LoVo (cell line): Measurements from ENCODE around the gene COL5A1.

Experiments used
- DNase-seq: peaks from one replicate; pipeline ENCODE4 v3.0.0-alpha.2; 2016; ENCODE audit warnings: low spot score

Gene COL5A1

DNA sequence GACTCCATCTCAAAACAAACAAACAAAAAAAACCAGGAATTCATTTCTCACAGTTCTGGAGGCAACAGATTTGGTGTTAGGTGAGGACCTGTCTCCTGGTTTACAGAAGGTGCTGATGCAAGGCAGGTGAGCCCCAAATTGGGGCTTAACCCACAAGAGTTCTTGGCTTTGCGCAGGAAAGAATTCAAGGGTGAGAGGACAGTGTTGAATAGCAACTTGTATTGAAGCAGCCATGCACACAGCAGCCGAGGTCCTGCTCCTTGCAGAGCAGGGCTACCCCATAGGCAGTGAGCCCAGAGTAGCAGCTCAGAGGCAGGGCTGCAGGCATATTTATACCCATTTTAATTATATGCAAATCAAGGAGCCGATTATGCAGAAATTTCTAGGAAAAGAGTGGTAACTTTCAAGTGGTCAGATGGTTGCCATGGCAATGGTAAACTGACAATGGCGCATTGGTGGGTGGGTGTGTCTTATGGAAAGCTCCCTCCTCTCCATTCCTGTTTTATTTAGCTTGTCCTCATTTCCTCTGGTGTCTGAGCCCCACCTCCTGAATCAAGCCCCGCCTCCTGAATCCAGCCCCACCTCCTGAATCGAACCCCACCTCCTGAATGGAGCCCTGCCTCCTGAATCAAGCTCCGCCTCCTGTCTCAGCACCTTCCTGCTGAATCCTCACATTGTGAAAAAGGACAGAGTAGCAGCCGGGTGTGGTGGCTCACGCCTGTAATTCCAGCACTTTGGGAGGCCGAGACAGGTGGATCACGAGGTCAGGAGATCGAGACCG is 34.5 kb upstream of the COL5A1 start:
- DNase-seq, result no peak

DNA sequence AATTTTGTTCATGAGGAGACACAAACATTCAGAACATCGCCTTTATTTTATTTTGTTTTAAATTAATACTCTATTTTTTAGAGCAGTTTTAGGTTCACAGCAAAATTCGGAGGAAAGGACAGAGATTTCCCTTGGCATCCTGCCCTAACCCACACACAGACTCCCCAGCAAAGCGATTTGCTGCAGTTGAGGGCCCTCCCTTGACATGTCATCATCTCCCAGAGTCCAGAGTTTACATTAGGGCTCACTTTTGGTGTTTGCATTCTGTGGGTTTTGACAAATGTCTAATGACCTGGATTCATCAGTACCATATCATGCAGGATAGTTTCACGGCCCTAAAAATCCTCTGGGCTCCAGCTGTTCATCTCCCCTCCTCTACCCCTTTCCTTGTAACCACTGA is 33.6 kb upstream of the COL5A1 start:
- no peak for DNase-seq

DNA sequence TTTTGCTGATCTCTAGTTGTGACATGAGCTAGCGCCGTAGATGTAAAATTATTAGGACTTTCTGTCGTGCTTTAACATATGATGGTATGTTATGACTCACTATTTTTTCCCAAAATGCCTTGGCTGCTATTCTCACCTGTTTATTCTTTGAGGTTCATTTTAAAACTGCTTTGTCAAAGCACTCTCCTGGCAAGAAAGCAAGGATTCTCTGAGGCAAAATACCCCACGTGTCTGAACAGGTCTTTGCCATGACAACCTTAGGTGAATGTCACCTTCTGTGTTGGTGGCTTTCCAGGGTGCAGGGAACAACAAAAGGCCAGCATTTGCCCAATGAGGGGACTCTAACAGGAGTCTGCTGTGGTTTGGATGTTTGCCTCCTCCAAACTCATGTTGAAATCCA is 30.6 kb upstream of the COL5A1 start:
- DNase-seq, result no peak

DNA sequence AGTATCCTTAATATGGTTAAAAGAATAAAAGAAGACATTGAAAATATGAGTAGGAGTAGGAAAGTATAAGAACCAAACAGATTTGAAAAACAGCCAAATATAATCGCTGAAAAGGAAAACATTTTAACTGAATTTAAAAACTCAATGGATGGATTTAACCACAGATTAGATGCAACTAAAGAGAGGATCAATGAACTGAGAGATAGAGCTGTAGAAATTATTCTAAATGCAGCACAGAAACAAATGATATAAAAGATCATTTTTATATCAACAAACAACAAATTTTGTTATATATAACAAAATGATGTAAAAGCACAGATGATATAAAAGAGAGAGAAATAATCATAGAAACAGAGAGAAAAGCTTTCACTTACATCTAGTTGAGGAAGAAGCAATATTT is 29.3 kb upstream of the COL5A1 start:
- no peak for DNase-seq

DNA sequence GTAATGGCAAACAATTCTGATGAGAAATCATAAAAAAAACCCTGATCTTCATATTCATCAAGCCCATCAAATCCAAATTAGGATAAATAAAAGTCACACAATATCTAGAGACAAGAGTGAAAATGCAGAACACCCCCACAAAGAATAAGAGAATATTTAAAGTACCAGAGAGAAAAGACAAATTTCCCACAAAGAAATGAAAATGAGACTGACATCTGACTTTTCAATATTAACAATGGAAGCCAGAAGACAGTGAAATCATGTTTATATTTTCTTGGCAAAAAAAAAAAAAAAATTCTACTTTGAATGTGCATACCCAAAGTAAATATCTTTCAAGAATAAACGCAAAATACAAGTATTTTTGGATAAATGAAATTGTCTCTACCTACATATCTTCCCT is 28.9 kb upstream of the COL5A1 start:
- no peak for DNase-seq

DNA sequence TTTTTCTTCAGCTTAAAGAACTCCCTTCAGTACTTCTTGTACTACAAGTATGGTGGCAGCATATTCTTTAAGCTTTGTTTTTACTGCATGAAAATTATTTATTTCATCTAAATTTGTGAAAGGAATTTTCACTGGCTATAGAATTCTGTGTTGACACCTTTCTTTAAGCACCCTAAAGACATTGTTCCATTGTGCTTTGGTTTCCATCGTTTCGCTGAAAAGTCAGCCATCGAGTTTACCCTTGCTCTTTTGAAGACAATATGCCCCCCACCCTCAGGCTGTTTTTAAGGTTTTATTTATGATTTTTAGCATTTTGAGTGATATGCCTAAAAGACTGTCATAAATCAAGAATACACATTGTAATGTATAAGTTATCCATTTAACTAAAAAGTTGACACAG is 27.3 kb upstream of the COL5A1 start:
- no peak for DNase-seq

DNA sequence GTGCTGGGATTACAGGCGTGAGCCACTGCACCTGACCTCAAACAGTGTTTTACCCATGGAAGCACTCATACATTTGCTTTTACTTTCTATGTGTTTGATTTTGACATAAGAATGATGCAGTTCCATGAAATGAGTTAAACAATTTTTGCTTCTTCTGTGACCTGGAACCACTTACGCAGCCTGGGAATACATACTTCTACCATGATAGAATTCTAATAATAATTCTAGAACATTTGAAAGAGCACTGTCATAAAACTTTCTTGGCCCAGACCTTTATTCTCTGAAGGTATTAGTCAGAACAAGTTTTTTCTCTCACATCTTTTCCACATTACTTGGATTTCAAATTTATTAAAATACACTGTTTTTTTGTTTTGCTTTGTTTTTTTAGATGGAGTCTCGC is 25.3 kb upstream of the COL5A1 start:
- DNase-seq, result no peak

DNA sequence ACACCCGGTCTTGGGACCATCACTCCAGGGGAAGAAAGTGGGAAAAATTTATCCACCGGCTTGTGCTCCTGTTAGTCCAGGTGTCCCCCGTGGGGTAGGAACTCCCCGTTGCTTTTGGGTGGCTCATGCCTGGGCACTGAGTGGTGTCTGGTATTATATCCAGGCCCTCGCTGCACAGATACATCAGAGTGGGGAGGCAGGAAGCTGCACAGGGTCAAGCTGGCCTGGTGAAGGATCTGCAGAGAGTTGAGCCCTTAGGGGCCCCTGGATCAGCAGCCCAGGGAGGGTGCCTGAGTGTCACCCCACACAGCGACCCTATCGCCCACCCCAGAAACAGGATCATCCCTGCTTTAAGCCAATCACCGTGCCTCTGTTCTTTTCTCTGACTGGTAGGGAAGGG is 24.4 kb upstream of the COL5A1 start:
- no peak for DNase-seq

DNA sequence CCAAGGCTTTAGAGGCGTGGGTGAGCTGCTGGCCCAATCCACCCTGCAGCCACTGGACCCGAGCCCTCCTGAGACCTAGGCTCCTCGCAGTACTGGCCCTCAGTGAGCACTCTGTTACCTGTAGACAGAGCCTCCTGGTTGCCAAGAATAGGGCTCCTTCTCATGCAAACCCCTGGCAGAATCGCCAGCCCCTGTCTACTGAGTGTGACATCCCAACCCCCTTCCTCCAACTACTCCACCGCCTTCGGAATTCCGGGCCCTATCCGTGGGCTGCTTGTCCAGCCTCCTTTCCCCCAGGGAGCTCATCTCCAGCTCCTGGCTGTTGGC is 23.8 kb upstream of the COL5A1 start:
- no peak for DNase-seq

DNA sequence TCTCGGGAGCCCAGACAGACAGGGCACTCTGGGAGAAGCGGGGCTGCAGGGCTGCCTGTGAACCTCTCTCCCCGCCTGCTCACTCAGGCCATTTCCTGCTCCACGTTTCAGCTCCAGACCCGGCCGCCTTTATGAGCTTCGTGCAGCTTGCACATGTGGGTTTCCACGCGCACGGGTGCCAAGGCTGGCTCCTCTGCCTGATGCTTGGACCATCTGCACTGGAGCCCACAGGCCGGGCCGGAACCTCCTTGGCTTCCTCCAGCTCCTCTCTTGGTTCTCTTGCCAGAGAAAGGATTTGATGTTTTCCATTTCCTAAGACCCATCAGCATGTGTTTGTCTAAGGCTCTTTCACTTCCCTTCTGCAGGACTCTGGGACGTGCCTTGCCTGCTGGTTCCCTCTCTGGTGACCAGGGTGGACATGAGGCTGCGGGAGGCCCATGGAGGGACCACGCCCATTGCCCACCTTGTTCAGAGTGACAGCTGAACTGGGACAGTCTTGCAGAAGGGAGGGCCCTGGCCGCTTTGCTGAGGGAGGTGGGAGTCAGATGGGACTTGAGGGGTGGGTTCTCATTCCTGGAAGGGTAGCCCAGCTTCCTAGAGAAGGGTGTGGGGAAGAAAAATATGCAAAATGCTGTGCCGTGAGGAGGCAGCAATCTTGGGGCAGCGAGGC is 23.3 kb upstream of the COL5A1 start:
- no peak for DNase-seq

DNA sequence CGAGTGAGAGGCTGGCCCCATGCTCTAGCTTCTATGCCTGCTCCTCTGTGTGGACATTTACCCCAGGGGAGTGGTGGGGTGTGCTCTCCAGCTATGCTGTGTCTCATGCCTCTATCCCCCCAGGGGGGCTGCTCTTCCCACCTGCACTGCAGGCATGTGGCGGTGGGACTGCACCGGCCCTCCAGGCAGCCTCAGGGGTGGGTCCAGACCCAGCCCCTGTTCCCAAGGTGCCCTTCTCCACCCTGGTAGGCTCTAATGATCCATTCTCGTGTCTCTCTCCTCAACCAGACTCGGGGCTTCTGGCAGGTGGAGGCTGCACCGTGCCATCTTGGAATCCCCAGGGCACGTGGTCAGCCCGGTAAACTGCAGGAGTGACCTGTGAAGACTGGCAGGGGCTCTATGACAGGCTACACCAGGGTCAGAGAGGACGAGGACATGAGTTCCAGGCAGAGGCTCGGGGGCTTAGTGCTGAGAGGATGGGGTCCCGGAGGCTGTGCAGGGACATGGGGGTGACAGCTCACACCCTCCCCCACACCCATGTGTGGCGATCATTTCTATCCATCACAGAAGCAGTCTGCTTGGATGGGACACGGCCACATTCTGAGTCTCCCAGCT is 22.7 kb upstream of the COL5A1 start:
- no peak for DNase-seq

DNA sequence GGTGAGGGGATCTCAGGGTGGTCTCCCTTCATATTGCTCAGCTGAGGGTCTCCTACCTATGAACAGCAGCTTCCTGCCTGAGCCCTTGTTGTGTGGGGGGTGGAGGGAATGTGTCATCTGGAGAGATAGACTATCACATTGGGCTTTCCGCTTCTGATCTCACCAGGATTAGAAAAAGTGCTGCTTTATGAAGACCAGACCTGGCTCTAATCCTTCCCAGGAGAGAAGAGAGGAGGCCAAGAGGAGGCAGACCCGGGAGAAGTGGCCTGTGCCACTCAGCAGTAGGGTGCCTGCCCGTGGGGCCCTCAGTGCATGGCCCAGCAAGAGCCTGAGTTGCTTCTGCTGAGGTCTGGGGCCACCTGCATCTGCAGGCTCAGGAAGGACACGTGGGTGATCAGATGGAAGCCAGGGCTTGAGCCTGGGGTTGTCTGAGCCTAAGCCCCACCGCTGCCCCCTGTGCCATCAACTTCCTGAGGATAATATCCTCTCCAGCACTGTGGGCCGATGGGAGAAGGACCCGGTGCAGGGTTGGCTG is 22.1 kb upstream of the COL5A1 start:
- DNase-seq, result no peak

DNA sequence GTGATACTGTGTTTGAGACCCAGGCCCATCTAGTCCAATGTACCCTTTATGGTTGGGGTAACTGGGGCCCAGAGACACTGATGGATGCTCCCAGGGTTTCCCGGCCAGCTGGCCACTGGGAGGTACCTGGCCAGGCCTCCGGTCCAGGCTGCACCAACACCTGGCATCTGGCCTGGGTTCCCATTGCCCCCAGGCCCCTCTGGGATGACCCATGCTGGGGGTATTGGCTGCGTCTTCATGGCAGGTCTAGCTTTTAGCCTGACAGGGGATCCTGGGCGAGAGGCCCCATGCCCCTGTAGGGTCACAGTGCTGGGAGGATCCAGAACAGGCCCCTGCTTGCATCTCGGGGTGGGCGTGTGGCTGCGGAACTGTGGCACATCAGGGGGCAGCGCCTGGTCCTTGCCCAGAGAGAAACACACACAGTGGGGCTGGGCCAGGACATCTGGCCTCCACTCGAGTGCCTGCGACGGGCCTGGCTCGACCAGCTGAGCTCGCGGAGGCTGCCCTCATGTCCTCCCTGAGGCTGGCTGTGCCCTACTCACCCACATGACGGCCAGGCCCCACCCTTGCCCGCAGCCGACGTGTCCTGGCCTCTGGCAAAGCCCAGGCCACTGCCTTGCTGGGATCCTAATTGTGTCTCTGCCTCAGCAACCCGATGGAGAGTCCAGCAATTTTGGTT is 21.5 kb upstream of the COL5A1 start:
- DNase-seq, result no peak

DNA sequence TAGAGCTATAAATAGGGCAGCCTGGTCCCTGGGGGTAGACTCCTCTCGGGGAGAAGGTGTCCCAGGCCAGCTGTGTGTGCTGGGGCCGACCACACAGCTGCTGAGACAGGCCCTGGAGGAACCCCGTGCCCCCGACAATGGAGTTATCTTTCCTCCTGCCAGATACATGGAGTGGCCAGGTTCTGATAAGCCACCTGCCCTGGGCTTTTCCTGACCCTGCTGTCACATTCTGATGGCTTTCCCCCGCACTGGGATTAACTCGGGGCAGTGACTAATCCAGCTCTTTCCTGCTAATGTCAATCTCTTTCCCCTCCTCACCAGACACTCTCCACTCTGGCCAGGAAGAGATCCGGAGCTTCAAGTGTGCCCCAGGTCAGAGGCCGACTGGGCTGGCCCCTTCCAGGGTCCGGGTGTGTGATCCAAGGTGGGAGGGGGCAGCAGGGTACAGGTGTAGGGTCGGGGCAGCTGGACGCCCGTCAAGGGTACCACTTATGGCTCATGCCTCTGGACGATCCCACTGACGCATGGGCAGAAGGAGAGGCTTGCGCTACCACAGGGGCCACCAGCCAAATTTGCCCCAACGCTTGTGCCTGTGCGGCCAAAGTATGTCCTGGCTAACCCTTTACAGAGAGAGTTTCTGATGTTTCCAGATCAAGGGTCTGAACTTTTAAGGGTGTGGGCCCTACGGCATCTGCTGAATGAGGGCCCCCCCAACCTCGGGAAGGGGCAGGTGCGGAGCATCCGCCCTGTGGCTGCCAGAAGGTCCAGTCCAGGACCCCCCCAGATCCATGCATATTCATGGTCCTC is 20.6 kb upstream of the COL5A1 start:
- DNase-seq, result no peak

DNA sequence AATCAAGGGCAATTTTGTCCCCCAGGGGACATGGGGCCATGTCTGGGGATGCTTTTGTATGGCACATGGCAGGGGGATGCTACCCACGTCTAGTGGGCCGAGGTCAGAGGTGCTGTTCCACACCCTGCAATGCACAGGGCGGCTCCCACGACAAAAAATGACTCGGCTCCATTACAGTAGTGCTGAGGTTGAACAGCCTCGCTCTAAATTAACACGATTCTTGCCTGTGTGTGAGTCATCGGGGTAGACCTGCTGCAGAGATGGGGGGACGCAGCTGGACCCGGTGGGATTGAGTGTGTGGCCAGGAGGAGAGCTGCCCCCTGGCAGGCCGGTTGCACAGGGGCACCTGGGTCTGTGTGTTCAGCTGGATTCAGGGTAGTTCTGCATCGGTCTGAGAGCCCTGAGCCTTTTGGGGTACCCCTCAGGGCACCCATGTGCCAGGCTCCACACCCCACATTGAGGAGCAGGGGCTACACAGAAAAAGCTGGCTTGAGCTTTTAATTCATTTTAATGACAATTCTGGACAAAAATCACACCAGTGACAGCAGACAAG is 20.0 kb upstream of the COL5A1 start:
- no peak for DNase-seq

DNA sequence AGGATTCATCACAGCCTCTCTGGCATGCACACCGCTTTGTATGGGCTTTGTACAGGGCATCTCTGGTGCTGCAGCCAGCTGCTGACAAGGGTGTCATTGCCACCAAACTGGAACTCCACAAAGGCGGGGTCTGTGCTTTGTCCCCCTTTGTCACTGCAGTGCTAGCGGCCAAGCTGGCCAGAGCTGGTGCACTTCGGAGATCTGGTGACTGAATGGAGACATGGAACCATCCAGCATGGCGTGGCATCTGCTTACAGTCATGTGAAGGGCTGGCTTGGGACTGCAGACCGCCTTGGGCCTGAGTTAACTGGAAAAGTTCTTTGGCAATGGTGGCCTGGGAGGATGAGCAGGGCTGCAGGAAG is 18.7 kb upstream of the COL5A1 start:
- no peak for DNase-seq

DNA sequence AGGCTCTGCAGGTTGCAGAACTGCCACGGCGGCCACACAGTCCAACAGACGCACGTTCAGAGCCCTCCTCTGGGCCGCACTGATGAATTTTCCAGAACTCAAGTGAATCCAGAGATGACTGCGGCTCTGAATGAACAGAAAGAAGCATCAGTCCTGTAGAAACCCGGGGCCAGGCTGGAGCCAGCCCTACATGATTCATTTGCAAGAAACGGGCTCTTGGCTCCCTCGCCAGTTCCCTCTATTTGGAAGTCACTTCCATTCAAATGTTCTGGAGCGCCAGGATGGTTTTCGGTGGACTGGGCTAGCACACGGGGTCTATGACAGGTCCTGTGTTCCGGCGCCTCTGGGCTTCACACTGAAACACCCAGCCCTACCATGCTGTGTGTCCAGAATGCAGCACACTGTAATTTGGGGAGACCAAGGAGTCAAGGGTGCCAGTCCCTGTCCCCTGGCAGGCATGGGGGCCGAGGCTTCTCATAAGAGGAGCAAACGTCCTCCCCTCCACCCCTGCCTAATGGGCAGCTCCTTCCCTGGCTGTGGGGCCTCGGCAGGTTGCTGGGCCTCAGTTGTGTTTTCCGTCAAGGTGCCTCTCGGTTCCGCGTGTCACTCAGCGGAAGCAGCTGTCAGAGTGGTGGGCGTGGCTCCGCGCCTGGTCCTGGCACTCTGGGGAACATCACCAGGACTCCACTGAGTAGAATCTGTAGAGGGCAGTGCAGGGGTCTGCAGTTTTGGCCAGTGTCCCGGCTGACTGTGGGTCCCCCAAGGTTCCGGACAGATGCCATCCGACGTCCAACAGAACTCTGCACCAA is 18.1 kb upstream of the COL5A1 start:
- DNase-seq, result no peak

DNA sequence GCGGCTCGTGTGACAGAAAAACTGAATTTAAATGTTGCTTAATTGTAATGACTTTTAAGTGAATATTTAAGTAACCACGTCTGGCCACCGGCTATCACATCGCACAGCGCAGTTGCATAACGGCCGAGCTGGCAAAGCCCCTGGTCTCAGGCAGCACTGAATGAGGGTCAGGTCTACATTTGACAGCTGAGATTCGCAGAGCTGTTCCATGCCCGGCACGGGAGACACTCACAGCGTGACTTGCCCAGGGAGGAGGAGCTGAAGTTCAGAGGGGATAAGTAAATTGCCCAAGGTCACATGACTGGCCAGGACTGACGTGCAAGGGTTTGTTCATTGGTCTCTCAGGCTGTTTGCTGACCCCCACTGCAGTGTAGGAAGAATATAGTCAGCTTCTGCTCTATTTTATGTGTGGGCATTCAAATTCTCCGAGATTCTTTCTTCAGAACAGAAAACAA is 17.4 kb upstream of the COL5A1 start:
- no peak for DNase-seq

DNA sequence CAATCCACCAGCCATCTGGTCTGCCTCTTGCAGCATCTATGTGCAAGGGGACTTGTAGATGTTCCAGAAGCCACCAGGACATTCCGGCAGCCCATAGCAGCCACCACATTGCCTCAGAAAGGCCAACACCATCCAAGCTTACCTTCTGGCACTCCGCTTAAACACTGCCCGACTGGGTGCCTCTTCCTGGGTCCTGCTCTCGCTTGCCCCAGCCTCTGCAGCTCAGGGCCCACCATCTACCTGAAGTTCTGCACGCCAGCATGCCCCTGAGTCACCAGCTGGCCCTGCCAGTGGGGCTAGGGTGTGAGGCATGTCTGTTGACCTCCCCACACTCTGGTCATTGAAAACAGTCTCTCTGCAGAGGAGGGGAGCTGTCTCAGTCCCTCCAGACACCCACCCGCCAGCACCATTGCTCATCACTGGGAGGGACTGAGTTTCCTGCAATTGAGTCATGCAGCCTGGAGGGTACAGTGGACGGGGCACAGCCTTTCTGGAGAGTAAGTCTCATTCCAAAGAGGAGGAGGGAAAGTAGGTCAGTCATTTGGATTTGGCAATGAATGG is 16.9 kb upstream of the COL5A1 start:
- peak; percentile 11 for DNase-seq

DNA sequence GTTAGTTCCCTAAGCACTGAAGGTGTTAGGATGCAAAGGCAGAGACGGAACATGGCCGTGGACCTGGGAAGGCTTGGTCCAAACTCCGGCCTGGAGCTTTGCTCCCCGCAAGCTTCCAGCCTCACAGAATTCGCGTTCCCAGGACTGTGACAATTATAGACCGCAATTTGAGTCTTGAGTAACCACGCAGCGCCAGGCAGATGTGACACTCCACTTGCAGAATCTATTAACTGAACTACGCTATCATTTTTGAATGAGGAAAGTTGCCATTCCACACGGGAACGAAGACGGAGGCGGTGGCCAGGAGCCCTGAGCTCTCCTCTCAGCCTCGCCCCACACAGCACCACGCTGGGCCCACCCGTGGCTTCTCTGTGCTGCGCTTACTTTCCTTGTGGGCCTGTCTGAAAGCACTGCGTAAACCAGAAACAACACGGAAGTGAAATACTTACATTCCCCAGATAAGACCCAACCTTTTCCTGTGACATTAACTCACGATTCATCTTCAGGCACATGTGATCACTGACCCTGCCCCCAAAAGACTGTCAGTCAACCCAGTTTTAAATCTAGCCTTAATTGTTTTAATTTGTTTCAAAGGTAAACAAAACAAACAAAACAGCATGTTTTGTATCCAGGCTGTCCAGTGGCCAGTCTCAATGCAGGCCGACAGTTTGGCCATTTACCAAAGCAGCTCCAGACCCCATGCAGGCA is 16.1 kb upstream of the COL5A1 start:
- no peak for DNase-seq
